Activated T-cell treated with anti-CD3 and anti-CD28 coated beads, Interleukin-2, amount 50 U/mL, for 1 hour (primary cell): ENCODE data around the gene SLC26A1.
"Not testable (repeated sequence)": the region's sequence is repeated elsewhere in the genome, so short reads cannot be mapped to it uniquely, and the experiment has no call there.

Experiments used
- DNase-seq: peaks from one replicate; pipeline ENCODE4 v3.0.0-alpha.2; 2020

Gene SLC26A1

DNA sequence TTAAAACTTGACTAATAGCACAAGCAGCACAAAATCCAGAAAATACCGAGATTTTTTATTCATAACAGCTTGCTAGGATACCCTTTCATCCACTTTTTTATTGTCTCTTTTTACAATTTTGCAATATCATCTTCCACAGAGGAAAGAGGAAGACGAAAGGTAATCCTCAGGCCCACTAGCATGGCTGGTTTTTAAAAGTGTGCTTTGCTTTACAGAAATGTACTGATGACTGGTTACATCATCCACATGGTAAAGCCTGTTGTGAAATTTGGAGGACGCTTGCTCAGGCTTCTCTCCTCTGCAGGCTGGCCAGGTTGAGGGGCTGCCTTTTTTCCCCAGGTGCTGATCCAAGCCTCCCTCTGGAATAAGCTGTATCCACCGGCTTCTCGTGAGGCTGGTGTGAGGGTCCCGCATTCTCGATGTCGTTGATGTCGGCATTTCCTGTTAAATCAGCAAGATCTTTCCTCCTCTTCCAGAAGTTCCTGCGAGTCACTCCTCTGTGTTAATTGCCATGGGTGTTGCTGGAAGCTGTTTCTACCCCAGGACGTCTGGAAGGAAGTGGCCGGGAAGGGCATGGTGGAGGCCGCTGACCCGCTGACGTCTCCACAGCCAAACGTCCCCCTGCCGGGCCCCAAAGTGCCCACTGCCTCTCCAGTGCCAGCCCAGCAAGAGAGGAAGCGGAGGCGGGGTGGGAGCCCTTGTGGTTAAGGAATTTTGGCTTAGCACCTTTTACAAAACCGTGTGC lies 14.1 kb downstream of the SLC26A1 start:
- DNase-seq = no peak

DNA sequence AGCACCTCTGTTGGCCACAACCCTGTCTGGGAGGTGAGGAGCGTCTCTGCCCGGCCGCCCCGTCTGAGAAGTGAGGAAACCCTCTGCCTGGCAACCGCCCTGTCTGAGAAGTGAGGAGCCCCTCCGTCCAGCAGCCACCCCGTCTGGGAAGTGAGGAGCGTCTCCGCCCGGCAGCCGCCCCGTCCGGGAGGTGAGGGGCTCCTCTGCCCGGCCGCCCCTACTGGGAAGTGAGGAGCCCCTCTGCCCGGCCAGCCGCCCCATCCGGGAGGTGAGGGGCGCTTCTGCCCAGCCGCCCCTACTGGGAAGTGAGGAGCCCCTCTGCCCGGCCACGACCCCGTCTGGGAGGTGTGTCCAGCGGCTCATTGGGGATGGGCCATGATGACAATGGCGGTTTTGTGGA lies 17.2 kb downstream of the SLC26A1 start:
- not testable (repeated sequence) for DNase-seq

DNA sequence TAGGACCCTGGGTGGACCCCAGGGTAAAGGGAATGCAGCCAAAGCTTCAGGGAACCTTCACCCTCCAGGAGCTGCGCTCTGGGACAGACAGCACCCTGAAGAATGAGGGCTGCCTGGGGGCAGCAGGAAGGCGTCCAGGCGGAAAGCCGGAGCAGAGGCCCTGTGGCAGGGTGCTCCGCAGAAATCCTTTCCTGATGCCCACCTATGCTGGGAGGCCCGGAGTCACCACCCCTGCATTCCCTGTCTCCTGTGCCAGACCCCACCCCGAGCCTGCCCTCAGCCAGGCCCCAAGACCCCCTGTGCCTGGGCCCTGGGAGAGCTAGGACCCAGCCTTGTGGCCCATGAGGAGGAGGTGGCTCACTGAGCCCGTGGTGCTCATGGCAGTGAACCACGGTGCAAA lies 18.5 kb downstream of the SLC26A1 start:
- no peak for DNase-seq

DNA sequence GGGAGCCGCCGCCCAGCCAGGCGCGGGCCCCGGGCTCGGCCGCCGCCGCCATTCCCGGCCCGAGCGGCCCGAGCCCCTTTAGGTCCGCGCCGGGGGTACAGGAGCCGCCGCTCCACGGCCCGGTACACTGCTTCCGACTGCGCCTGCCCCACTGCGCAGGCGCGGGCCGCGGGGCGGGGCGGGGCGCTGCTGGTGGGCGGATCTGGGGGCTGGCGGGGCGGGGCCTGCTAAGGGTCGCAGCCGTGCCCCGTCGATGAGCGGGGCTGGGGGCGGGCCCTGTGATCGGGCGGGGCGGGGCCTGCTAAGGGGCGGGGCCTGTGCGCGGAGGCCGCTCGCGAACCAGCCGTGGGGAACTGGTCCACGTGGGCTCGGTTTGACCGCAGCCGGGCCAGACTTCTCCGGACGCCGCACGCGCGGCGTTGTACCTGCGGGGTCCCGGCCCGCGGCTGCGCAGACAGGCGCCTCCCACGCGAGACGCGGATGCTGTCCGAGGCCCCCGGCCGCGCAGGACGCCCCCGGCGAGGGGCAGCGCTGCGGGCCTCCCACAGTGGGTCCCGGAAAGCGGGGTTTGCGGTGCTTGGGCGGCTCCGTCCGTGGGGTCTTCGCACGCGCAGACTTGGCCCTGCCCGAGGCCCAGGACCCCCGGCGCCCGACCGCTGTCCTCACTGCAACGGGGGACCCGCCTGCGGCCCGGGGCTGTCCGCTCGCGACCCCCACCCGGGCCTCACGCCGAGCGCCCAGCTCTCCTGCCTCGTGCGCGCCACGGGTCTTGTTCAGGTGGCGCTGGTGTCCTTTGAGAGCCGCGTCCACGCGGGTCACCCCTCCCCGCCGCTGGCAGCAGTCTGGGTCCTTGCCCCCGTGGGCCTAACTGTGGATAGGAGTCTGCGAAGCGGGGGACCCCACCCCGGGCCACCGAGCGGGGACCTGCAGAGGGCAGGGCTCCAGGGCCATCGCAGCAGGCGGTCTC lies 19.5 kb downstream of the SLC26A1 start, which contains the start of gene DGKQ:
Gene DGKQ, minus strand, starts transcription at position 139 of the 967 bp plus-strand sequence. Its CDS starts 87 bp downstream, at position 52.
- DNase-seq = peak; percentile 96

DNA sequence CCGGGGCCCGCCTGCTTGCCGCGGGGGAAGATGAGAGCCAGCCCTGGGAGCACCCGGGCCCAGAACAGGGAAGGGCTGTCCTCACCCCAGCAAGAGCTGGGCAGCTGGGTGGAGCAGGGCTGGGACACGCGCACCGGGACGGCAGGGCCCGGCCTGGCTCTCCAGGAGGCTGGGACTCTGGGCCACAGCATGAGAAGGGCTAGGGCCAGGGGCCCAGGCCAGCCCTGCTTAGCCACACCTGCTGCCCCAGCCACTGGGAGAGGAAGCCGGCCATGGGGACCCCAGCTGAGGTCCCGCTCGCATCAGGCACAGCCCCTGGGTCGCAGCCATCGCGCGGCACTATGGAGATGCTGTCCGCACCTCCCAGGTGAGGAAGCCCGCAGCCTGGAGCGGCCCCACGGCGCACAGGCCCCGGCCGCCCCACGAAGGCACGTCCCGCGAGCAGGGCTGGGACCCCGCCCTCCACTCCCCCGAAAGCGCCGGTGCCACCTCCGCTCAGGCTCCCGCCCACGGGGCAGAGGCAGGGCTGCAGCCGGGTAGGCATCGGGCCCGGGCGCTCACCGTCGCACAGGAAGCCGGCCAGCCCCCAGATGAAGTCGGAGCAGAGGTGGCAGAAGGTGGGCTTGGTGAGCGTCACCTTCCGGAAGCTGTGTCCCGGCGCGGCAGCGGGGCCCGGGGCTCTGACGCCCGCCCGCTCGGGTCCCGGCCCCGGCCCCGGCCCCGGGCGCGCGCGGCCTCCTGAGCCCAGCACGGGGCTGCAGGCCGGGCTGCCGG lies 20.4 kb downstream of the SLC26A1 start:
- DNase-seq = peak; percentile 71

DNA sequence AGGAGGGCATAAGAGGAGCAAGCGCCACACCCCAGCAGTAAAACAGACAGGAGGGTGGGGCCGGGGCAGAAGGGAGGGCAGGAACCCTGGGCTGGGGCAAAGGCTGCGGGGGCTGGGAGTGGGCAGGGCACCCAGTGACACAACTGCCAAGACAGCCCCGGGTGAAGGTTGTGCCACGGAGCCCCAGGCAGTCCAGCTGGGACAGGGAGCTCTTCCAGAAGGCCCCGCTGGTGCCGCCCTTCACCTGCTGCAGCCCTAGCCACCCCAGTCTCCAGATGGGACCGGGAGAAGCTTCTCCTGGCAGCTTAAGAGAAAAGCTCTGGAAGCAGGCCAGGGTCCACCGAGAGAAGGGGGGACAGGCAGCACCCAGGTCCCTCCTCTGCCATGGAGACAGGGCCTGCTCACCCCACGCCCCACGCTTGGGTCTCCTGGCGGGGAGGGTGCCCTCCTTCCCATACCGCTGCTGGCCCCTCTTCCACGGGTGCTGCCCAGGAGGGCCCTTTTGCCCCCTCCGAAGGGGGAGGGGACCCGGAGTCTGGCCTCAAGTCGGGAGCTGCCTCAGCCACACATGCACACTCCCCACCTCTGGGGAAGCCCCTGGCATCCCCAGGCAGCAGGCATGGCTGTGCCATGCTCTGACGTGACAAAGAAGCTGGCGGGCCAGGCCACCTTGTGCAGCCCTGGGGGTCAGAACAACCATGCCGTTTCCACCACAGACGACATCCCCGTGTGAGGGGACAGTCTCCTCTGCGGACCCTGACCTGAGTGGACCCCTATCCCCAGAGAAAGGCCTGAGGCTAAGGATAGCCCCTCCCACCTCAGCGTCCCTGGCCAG lies 21.3 kb downstream of the SLC26A1 start:
- no peak for DNase-seq

DNA sequence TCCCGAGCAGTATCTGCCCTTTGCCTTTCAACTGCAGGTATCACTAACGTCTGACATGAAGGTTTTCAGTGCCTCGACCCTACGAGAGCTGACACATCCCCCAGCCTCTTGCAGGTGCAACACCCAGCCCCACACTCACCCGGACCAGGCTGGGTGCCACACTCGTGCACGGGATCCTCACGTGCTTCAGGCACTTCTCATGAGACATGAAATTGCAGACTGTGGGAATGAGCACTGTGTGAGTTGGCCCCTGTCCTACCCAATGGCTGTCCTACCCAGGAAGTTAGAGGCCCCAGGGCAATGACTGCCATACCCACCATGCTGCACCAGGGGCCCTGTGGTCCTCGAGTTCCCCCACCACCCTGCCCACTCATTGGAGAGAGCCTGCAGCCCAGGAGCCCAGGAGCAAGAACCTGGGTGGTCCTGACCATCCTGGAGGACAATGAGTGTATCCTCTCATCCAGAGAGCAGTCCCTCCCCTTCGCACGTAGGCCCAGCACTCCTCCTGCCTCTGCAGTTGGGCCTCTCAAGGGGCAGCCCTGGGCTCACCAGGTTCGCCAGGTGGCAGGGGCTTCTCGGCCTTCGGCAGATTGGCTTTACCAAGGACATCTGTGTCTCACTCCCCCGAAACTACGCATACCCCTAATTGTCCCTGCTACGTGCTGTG lies 22.2 kb downstream of the SLC26A1 start:
- DNase-seq = no peak

DNA sequence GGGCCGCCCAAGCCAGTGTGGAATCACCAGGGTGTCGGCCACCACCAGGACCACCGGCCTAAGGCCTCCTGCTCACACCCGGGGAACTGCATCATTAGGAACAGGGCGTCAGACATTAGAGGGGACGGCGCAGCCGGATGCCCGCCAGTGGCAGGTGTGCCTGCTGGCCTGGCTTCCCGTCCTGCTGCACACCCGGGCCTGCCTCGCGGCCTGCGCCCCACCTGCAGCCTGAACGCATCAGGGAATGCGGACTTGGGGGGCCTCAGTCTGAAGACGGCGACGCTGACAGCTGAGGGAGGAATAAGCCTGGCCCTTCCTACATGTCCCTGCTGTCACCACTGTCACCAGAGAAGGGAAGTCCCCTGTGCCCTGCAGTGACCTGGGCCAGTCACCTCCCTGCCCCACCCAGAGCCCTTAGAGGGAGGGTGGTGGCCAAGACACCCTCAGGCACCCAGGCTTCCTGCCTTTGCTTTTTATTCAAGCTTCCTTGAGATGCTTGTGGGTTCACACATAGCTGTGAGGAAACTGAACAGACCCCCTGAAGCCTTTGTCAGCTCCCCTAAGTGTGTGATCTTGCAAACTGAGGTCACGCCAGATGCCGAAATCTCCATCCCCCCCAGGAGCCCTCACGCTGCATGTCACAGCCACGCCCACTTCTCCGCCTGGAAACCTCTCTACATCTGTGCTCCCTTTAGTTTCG lies 23.0 kb downstream of the SLC26A1 start:
- peak; percentile 45 for DNase-seq

DNA sequence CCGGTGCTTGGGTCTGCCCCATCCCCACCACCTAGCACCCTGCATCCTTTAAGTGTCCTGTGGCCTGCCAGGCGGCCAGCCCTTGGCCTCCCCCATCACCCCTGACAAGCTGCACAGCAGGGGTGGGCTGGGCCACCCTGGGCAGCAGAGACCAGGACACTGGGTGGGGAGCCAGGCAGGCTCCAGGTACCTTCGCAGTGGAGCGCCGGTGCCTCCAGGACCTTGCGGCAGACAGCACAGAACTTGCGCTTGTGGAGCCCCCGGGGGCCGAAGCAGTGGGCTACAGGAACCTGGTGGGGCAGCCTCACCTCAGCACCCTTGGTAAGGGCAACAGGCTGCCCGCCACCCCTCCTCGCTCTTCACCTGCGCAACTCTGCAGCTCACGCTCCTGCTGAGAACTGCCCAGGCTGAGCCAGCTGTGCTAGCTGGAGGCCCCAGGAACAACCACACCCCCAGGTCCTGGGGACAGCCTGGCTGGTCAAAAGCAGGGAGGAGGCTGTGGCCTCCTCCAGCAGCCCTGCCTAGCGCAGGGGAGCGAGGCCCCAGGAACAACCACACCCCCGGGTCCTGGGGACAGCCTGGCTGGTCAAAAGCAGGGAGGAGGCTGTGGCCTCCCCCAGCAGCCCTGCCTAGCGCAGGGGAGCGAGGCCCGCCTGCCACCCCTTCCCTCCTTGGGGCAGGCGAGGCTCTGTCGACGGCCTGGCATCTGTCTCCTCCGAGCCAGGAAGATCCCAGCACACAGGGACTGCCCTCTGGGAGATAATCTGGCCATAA lies 24.4 kb downstream of the SLC26A1 start:
- no peak for DNase-seq

DNA sequence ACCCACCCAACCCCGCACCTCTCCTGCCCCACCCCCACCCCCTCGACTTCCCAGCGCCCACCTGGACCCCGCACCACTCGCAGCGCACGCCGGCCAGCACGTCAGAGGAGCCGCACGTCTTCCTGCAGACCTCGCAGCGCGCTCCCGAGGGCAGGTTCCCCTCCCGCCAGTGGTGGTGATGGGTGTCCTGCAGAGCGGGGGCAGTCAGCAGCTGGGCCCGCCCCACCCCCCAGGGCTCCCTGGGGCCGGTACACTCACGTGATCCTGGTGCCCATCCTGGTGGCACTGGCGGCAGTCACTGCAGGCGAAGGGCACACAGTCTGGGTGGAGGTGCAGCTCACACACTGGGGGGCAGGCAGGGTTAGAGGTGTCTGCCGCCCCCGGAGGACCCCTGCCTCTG lies 25.0 kb downstream of the SLC26A1 start:
- DNase-seq = no peak

DNA sequence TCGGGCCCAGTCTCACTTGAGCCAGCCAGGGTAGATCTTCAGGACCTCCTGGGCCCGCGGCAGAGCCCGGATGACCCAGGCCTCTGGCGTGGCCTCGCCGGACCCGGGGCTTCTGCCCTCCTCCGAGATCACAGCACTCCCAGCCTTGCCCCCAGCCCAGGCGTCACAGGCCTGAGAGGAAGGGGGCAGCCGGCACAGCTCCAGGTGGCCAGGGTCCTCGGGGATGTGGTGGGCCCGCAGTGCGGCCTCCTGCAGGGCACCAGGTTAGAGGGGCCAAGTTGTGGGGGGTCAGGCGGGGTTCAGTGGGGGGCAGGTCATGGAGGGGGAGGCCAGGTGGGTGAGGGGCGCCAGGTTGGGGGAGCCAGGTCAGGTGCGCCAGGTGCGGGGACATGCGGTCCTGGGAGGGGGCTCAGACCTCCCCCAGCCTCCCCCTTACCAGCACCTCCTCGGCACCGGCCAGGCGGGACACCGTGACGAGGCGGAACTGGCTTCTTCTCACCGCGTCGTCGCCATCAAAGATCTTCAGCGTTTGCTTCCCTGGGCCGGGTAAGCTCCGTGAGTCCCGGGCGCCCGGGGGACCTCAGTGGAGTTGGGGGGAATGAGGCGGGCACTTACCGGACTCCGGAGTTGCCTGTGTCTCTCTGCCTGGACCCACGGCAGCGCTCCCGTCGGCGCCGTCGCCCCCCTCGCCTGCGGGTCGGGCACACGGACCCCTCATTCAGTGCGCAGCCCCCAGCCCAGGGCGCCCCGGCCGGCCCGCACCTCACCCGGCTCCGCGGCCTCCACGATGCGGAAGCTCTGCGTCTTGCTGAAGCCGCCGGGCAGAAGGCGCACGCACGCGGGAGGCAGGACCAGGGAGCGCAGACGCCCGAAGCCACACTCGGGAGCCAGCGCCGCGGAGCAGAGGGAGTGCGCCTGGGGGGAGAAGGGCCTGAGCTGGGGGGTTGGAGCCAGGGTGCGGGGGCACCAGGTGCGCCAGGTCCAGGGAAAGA lies 25.8 kb downstream of the SLC26A1 start:
- no peak for DNase-seq

DNA sequence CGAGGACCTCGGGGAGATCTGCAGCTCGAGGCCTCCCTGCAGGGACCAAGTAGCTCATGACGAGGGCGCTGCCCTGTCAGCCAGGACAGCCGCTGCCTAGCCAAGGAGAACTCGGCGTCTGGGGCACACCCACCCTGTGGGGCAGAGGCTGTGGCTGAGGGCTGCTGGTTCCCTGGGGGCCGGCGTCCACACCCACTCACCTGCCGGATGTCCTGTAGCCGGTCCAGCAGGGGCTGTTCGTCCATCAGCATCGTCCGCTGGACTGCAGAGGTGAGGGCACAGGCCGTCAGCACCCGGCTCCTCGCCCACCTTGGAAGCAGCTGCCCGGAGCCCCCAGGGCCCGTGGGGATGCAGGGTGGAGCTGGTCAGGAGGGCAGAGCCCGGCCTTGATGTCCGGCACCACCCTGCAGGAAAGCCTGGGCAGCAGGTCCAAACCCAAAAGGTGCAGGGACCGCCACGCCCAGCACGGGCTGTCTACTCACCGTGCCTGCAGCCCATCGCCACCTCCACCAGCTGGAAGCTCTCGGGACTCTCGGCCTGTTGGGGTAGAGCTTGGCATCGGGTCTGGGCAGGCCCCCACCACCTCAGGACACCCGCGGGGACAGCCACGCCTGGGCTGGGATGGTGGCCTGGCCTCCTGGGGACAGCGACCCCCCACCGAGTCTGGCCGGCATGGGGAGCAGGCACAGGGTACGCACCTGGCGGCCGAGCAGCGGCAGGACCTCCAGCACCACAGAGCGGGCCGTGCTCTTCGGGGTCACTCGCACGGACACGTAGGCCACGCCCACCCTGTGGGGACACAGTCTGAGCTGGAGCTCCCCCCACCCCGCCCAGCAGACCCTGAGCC lies 26.7 kb downstream of the SLC26A1 start:
- no peak for DNase-seq

DNA sequence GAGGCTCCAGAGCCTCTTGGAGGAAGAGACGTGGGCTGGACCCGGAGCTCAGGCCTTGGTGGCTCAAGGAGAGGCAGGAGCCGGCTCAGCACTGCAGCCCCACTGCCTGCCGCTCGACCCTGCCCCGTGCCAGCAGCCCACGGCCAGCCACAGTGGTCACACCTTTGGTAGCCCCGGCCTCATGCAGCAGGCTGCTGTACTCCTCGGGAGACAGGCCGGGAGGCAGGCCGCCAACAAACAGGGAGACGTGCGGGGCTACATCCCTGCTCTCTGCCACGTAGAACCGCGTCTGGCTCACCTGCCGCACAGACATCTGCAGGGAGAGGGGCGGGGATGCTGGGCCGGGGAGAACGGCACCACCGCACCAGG lies 27.5 kb downstream of the SLC26A1 start:
- DNase-seq = no peak

DNA sequence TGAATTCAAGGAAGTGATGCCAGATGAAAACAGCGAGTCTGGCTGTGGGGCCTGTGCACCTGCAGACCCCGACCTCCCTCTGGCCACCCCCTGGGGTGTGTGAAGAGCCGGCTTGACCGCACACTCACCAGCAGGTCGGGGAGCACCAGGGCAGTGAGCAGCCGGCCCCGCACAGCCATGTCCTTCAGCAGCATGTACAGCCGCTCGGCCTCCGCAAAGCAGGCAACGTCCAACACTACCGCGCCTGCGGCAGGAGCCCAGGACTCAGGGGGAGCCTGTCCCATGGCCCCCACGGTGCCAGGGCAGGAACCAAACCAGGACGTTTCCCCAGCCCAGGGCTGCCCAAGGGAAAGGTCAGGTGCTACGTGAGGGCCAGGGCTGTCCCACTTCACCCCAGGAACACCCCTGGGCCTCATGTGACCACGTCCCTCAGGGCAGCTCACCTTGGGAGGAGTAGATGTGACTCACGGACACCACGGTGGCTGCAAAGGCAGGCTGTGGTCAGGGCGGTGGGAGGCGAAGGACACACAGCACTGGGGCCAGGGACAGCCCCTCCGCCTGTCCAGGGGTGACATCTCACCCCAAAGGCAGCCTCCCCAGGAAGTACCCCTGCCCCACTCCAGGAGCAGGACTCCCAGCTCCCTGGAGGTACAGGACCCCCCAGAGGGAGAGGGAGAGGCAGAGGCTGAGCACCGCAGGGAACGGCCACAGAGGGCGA lies 28.0 kb downstream of the SLC26A1 start:
- DNase-seq = no peak

DNA sequence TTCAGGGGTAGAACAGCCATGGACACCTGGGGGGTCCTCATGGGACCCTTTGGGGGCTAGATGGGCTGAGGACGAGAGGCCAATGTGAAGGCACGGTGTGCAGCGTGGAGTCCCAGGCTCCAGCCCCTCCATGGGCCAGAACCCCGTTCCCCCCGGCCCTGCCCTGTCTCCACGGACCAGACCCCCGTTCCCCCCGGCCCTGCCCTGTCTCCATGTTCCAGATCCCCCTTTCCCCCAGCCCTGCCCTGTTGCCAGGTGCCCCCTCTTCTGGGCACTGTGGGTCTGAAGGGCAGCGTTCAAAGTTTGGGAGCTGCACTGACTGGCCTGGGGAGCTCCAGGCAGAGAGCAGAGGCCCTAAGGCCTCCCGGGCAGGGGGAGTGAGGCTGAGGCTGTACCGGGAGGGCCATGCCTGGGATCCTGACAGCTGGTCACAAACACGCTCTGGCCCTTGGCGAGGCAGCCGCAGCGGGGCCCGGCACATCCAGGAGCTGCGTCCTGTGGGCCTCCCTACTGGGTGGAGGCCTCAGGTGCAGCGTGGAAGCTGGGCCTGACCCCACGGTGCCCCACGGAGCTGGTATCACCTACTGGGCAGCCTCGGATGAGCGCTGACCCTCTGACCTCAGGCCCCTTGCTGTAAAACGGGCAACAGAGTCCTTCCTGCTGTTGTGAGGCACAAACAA lies 28.7 kb downstream of the SLC26A1 start:
- DNase-seq = no peak
